Natural killer cell treated with Interleukin-12 subunit alpha and Interleukin-12 subunit beta and Interleukin-15 and Interleukin-18, amount 100 ng/mL, for 72 hours (primary cell): ENCODE measurements around the gene PRM2. TPM values are rescaled to one million over a fixed set of nuclear protein-coding genes. Genes with fewer than 3 reads are reported as not detected.
"Not testable (repeated sequence)": the region's sequence is repeated elsewhere in the genome, so short reads cannot be mapped to it uniquely, and the experiment has no call there.

Experiments used
- ATAC-seq, 2 donors: fragments of 150-1000 bp; cut with Tn5 transposase in 1 of 2; sonication (Bioruptor Pico), chemical (Tn5 transposase) in 1 of 2; 2 replicates each; pipeline ENCODE4 v1.10.0; 2021
- DNase-seq: peaks from one replicate; pipeline ENCODE4 v3.0.0; 2022; ENCODE audit warnings: low spot score
- H3K27ac Mint-ChIP-seq, 2 donors: 1 replicate in 1 of 2; 2 replicates in 1 of 2; pipeline ENCODE4 v1.8.0; 2022; ENCODE audit warnings: mixed read lengths in 2 of 2, mild to moderate bottlenecking in 1 of 2, moderate library complexity in 1 of 2
- H3K27me3 Mint-ChIP-seq, 2 donors: 1 replicate in 1 of 2; 2 replicates in 1 of 2; pipeline ENCODE4 v1.8.0; 2022; ENCODE audit warnings: mixed read lengths in 2 of 2
- H3K36me3 Mint-ChIP-seq: one replicate; pipeline ENCODE4 v1.8.0; 2022; ENCODE audit warnings: mixed read lengths
- H3K4me1 Mint-ChIP-seq, 2 donors: 1 replicate in 1 of 2; 2 replicates in 1 of 2; pipeline ENCODE4 v1.8.0; 2022; ENCODE audit warnings: low read depth in 2 of 2, mixed read lengths in 2 of 2, mild to moderate bottlenecking in 1 of 2
- H3K4me3 Mint-ChIP-seq: one replicate; pipeline ENCODE4 v1.8.0; 2022; ENCODE audit warnings: mixed read lengths
- H3K9me3 Mint-ChIP-seq: 2 replicates; pipeline ENCODE4 v1.8.0; 2022; ENCODE audit warnings: mixed read lengths
- total RNA-seq, 2 donors: library from RNA; stranded (reverse); gene quantifications; one replicate each; pipeline ENCODE4 v1.2.3, GENCODE V29; 2022

PRM2 gene
- total RNA-seq, 2 donors from 2014 or later, result not detected

GRCh38 chr16:11300560-11300892 is 24.2 kb upstream of the PRM2 start:
- H3K36me3 Mint-ChIP-seq, result no peaks in the 10 kb centered on the region
- ATAC-seq (no peak), DNase-seq (no peak)
- H3K27ac Mint-ChIP-seq, result no peak overlapping the region
- peaks cover 18 to 19% of the 10 kb centered on the region in 2 donors for H3K27me3 Mint-ChIP-seq
- H3K4me3 Mint-ChIP-seq, result no peak overlapping the region
- H3K4me1 Mint-ChIP-seq, result peaks cover 17% of the 10 kb centered on the region in 2 donors
- no peaks in the 10 kb centered on the region for H3K9me3 Mint-ChIP-seq

GRCh38 chr16:11299865-11300559 is 23.7 kb upstream of the PRM2 start:
- Mint-ChIP-seq H3K27ac (no peak overlapping the region), H3K36me3 (no peaks in the 10 kb centered on the region), H3K4me1 (peaks cover 17% of the 10 kb centered on the region in 2 donors)

GRCh38 chr16:11298950-11299547 is 22.8 kb upstream of the PRM2 start:
- not testable (repeated sequence) for DNase-seq, H3K27ac Mint-ChIP-seq, H3K4me3 Mint-ChIP-seq, H3K36me3 Mint-ChIP-seq, H3K9me3 Mint-ChIP-seq, ATAC-seq
- Mint-ChIP-seq H3K4me1 (peaks cover 17% of the 10 kb centered on the region in 2 donors), H3K27me3 (peaks cover 20 to 21% of the 10 kb centered on the region in 2 donors)

More at GRCh38 chr16:11299865-11300559, 23.7 kb upstream of the PRM2 start:
- no peaks in the 10 kb centered on the region for H3K9me3 Mint-ChIP-seq
- ATAC-seq, result no peak
- H3K27me3 Mint-ChIP-seq, result peaks cover 21 to 23% of the 10 kb centered on the region in 2 donors
- no peak overlapping the region for H3K4me3 Mint-ChIP-seq
- no peak for DNase-seq

GRCh38 chr16:11298143-11298900 is 22.0 kb upstream of the PRM2 start:
- Mint-ChIP-seq H3K4me1 (peaks cover 17 to 23% of the 10 kb centered on the region in 2 donors), H3K36me3 (no peaks in the 10 kb centered on the region), H3K27me3 (peaks cover 23 to 25% of the 10 kb centered on the region in 2 donors), H3K9me3 (no peaks in the 10 kb centered on the region), H3K27ac (no peak overlapping the region), H3K4me3 (peak overlapping the region; percentile 51)
- ATAC-seq (no peak), DNase-seq (no peak)

GRCh38 chr16:11297492-11298142 is 21.3 kb upstream of the PRM2 start:
- Mint-ChIP-seq H3K27ac (peak overlapping the region; percentile 16 to 39), H3K4me3 (peak overlapping the region; percentile 51), H3K9me3 (no peaks in the 10 kb centered on the region), H3K4me1 (peaks cover 17 to 28% of the 10 kb centered on the region in 2 donors), H3K36me3 (no peaks in the 10 kb centered on the region), H3K27me3 (peaks cover 28 to 30% of the 10 kb centered on the region in 2 donors)
- DNase-seq (peak; percentile 86), ATAC-seq (peak; percentile 87 to 91)

GRCh38 chr16:11296706-11297491 is 20.6 kb upstream of the PRM2 start:
- Mint-ChIP-seq H3K27ac (peak overlapping the region; percentile 16 to 39), H3K4me3 (peak overlapping the region; percentile 51), H3K36me3 (no peaks in the 10 kb centered on the region), H3K27me3 (peaks cover 30 to 33% of the 10 kb centered on the region in 2 donors), H3K4me1 (peaks cover 17 to 28% of the 10 kb centered on the region in 2 donors), H3K9me3 (no peaks in the 10 kb centered on the region)
- peak; percentile 28 to 34 for ATAC-seq
- DNase-seq, result no peak

- H3K4me3 Mint-ChIP-seq, result no peak overlapping the region
These were observed 20.0 kb upstream of the PRM2 start for GRCh38 chr16:11296351-11296705.

GRCh38 chr16:11295672-11296071 is 19.4 kb upstream of the PRM2 start:
- H3K27ac Mint-ChIP-seq, result peak overlapping the region in 1 of 2 donors; percentile 31
- DNase-seq (no peak), ATAC-seq (no peak)
- peaks cover 33 to 44% of the 10 kb centered on the region in 2 donors for H3K27me3 Mint-ChIP-seq
- no peak overlapping the region for H3K4me3 Mint-ChIP-seq
- peaks cover 17 to 26% of the 10 kb centered on the region in 2 donors for H3K4me1 Mint-ChIP-seq
- H3K9me3 Mint-ChIP-seq, result no peaks in the 10 kb centered on the region
- no peaks in the 10 kb centered on the region for H3K36me3 Mint-ChIP-seq

More at GRCh38 chr16:11296351-11296705, 20.0 kb upstream of the PRM2 start:
- Mint-ChIP-seq H3K27ac (no peak overlapping the region), H3K4me1 (peaks cover 17 to 26% of the 10 kb centered on the region in 2 donors), H3K27me3 (peaks cover 31 to 38% of the 10 kb centered on the region in 2 donors), H3K36me3 (no peaks in the 10 kb centered on the region), H3K9me3 (no peaks in the 10 kb centered on the region)
- ATAC-seq (no peak), DNase-seq (no peak)

- H3K27me3 Mint-ChIP-seq, result peaks cover 55 to 68% of the 10 kb centered on the region in 2 donors
These were observed 15.9 kb upstream of the PRM2 start for GRCh38 chr16:11292076-11292748.

GRCh38 chr16:11291091-11291703 is 14.9 kb upstream of the PRM2 start:
- ATAC-seq, result no peak
- Mint-ChIP-seq H3K27ac (no peak overlapping the region), H3K36me3 (no peaks in the 10 kb centered on the region), H3K27me3 (peaks cover 58 to 74% of the 10 kb centered on the region in 2 donors), H3K4me1 (peaks cover 8 to 26% of the 10 kb centered on the region in 2 donors), H3K9me3 (no peaks in the 10 kb centered on the region), H3K4me3 (no peak overlapping the region)
- no peak for DNase-seq

More at GRCh38 chr16:11292076-11292748, 15.9 kb upstream of the PRM2 start:
- Mint-ChIP-seq H3K36me3 (no peaks in the 10 kb centered on the region), H3K4me1 (peaks cover 6 to 25% of the 10 kb centered on the region in 2 donors), H3K4me3 (no peak overlapping the region), H3K27ac (no peak overlapping the region), H3K9me3 (no peaks in the 10 kb centered on the region)
- no peak for DNase-seq
- ATAC-seq, result no peak

- H3K9me3 Mint-ChIP-seq, result no peaks in the 10 kb centered on the region
- ATAC-seq (no peak), DNase-seq (no peak)
- H3K36me3 Mint-ChIP-seq, result no peaks in the 10 kb centered on the region
- no peak overlapping the region for H3K4me3 Mint-ChIP-seq
- H3K4me1 Mint-ChIP-seq, result peaks cover 17 to 34% of the 10 kb centered on the region in 2 donors
- H3K27ac Mint-ChIP-seq, result peak overlapping the region in 1 of 2 donors; percentile 14
- peaks cover 63 to 81% of the 10 kb centered on the region in 2 donors for H3K27me3 Mint-ChIP-seq
These were observed 14.0 kb upstream of the PRM2 start for GRCh38 chr16:11290102-11290893.
